Mesenchymal stem cell (in vitro differentiated cells and primary cell): ENCODE results near the gene FAM90A1.
"Not testable (repeated sequence)": the region's sequence is repeated elsewhere in the genome, so short reads cannot be mapped to it uniquely, and the experiment has no call there.

Experiments used
- DNase-seq: peaks from one replicate; pipeline ENCODE4 v3.0.0-alpha.2; 2013
- H2AFZ ChIP-seq: one replicate; pipeline ENCODE4 v1.6.1; 2013; ENCODE audit warnings: low read depth, mild to moderate bottlenecking, control low read depth, inconsistent platforms, low read length, moderate library complexity
- H2AK5ac ChIP-seq: 2 replicates; pipeline ENCODE4 v1.6.1; 2013; ENCODE audit warnings: low read length, moderate library complexity, mild to moderate bottlenecking, inconsistent platforms; ENCODE audit not compliant: severe bottlenecking
- H2BK120ac ChIP-seq: one replicate; pipeline ENCODE4 v1.6.1; 2013; ENCODE audit warnings: low read depth, mild to moderate bottlenecking, inconsistent platforms, low read length, moderate library complexity
- H2BK12ac ChIP-seq, 2 experiments: one replicate each; pipeline ENCODE4 v1.6.1; 2013; ENCODE audit warnings: inconsistent platforms in 2 of 2, low read length in 2 of 2, mild to moderate bottlenecking in 2 of 2, moderate library complexity in 2 of 2, control low read depth in 1 of 2
- H2BK15ac ChIP-seq: one replicate; pipeline ENCODE4 v1.6.1; 2013; ENCODE audit warnings: mild to moderate bottlenecking, low read depth, inconsistent platforms; ENCODE audit not compliant: poor library complexity, severe bottlenecking
- H2BK5ac ChIP-seq: 2 replicates; pipeline ENCODE4 v1.6.1; 2013; ENCODE audit warnings: low read depth, mild to moderate bottlenecking, low read length, control low read depth, inconsistent platforms; ENCODE audit not compliant: poor library complexity, severe bottlenecking
- H3K14ac ChIP-seq, 2 experiments: one replicate each; pipeline ENCODE4 v1.6.1; 2013; ENCODE audit warnings: inconsistent platforms in 2 of 2, low read length in 2 of 2, control low read depth in 1 of 2, mild to moderate bottlenecking in 1 of 2, moderate library complexity in 1 of 2
- H3K18ac ChIP-seq, 2 experiments: one replicate each; pipeline ENCODE4 v1.6.1; 2013; ENCODE audit warnings: inconsistent platforms in 2 of 2, low read length in 2 of 2, control low read depth in 1 of 2, low read depth in 1 of 2, mild to moderate bottlenecking in 1 of 2
- H3K23ac ChIP-seq, 2 experiments: one replicate each; pipeline ENCODE4 v1.6.1; 2013; ENCODE audit warnings: inconsistent platforms in 2 of 2, low read length in 2 of 2, mild to moderate bottlenecking in 2 of 2, moderate library complexity in 2 of 2, control low read depth in 1 of 2
- H3K27ac ChIP-seq: 2 replicates; pipeline ENCODE4 v1.5.1; 2013; ENCODE audit warnings: mild to moderate bottlenecking, moderate library complexity, low read length, control low read depth, inconsistent platforms; ENCODE audit not compliant: poor library complexity, severe bottlenecking
- H3K27me3 ChIP-seq, 2 experiments: 2 replicates each; pipeline versions ENCODE4 v1.6.1 to v1.7.0; 2013; ENCODE audit warnings: low read length in 2 of 2, mild to moderate bottlenecking in 2 of 2, moderate library complexity in 2 of 2, control low read depth in 1 of 2, inconsistent platforms in 1 of 2; ENCODE audit not compliant: control insufficient read depth in 1 of 2, insufficient read depth in 1 of 2
- H3K36me3 ChIP-seq, 2 experiments: 2 replicates each; pipeline versions ENCODE4 v1.6.1 to v1.7.0; 2013; ENCODE audit warnings: low read length in 2 of 2, control low read depth in 1 of 2, inconsistent platforms in 1 of 2, low read depth in 1 of 2, mild to moderate bottlenecking in 1 of 2; ENCODE audit not compliant: insufficient read depth in 2 of 2, control insufficient read depth in 1 of 2
- H3K4ac ChIP-seq, 2 experiments: one replicate each; pipeline ENCODE4 v1.6.1; 2013; ENCODE audit warnings: inconsistent platforms in 2 of 2, low read length in 2 of 2, mild to moderate bottlenecking in 2 of 2, moderate library complexity in 2 of 2, control low read depth in 1 of 2, low read depth in 1 of 2
- H3K4me1 ChIP-seq: 2 replicates; pipeline ENCODE4 v1.6.1; 2013; ENCODE audit warnings: low read depth, low read length, control low read depth; ENCODE audit not compliant: control insufficient read depth, insufficient read depth
- H3K4me2 ChIP-seq: 2 replicates; pipeline ENCODE4 v1.6.1; 2013; ENCODE audit warnings: low read length, mild to moderate bottlenecking, inconsistent platforms; ENCODE audit not compliant: poor library complexity, severe bottlenecking
- H3K4me3 ChIP-seq, 2 experiments: 2 replicates each; pipeline versions ENCODE4 v1.5.1 to v1.7.0; 2013; ENCODE audit warnings: low read length in 2 of 2, mild to moderate bottlenecking in 2 of 2, control low read depth in 1 of 2, low read depth in 1 of 2; ENCODE audit not compliant: insufficient read depth in 1 of 2
- H3K79me1 ChIP-seq: replicated peaks from 2 replicates; pipeline ENCODE4 v1.6.1; 2013; ENCODE audit warnings: mild to moderate bottlenecking, control low read depth, low read length, inconsistent platforms; ENCODE audit not compliant: poor library complexity, severe bottlenecking
- H3K9ac ChIP-seq: 2 replicates; pipeline ENCODE4 v1.7.0; 2013; ENCODE audit warnings: mild to moderate bottlenecking, low read length, moderate library complexity
- H3K9me3 ChIP-seq: 2 replicates; pipeline ENCODE4 v1.7.0; 2013; ENCODE audit warnings: mild to moderate bottlenecking, low read length; ENCODE audit not compliant: control insufficient read depth
- H4K8ac ChIP-seq: one replicate; pipeline ENCODE4 v1.6.1; 2013; ENCODE audit warnings: inconsistent platforms, mild to moderate bottlenecking, low read length, moderate library complexity
- H4K91ac ChIP-seq: one replicate; pipeline ENCODE4 v1.6.1; 2013; ENCODE audit warnings: mild to moderate bottlenecking, low read length, inconsistent platforms
- WGBS: methylation state at CpG from one replicate; pipeline ENCODE4 v1.1.7; 2013; ENCODE audit warnings: mixed read lengths; 5-methylcytosine and 5-hydroxymethylcytosine counted together

Gene FAM90A1

GRCh38 chr12:8222303-8222702 lies 5.1 kb downstream of the FAM90A1 start:
- not testable (repeated sequence) for H3K18ac ChIP-seq, H3K36me3 ChIP-seq
- 90% methylated on average over 16 of the region's 16 CpGs for WGBS

GRCh38 chr12:8221844-8222243 lies 5.6 kb downstream of the FAM90A1 start:
- H2BK15ac ChIP-seq, H3K9ac ChIP-seq, H3K14ac ChIP-seq, H2BK120ac ChIP-seq, H2BK12ac ChIP-seq, H3K18ac ChIP-seq, H3K27me3 ChIP-seq, H4K91ac ChIP-seq, H3K4me2 ChIP-seq, H2BK5ac ChIP-seq, H2AFZ ChIP-seq, H3K4ac ChIP-seq, DNase-seq, H3K23ac ChIP-seq, H3K79me1 ChIP-seq, H3K27ac ChIP-seq, H3K9me3 ChIP-seq, H3K36me3 ChIP-seq, H2AK5ac ChIP-seq, H3K4me3 ChIP-seq, H4K8ac ChIP-seq, H3K4me1 ChIP-seq: not testable (repeated sequence)
- 89% methylated on average over 21 of the region's 21 CpGs for WGBS

More at GRCh38 chr12:8222303-8222702, 5.1 kb downstream of the FAM90A1 start:
- H3K9me3 ChIP-seq, H2BK120ac ChIP-seq, H3K4me2 ChIP-seq, H3K4ac ChIP-seq, H3K4me3 ChIP-seq, H3K23ac ChIP-seq, H3K9ac ChIP-seq, H2BK5ac ChIP-seq, DNase-seq, H2BK12ac ChIP-seq, H3K79me1 ChIP-seq, H2AFZ ChIP-seq, H3K27me3 ChIP-seq, H4K91ac ChIP-seq, H2AK5ac ChIP-seq, H4K8ac ChIP-seq, H3K4me1 ChIP-seq, H2BK15ac ChIP-seq, H3K27ac ChIP-seq, H3K14ac ChIP-seq: not testable (repeated sequence)

- H3K23ac ChIP-seq, H3K27ac ChIP-seq, H3K4me3 ChIP-seq, H3K14ac ChIP-seq, H4K8ac ChIP-seq, H4K91ac ChIP-seq, H2BK5ac ChIP-seq, H3K18ac ChIP-seq, H2BK120ac ChIP-seq, H3K4me1 ChIP-seq, H3K4me2 ChIP-seq, H3K4ac ChIP-seq, H2BK15ac ChIP-seq, H3K9me3 ChIP-seq, H3K79me1 ChIP-seq, H2AFZ ChIP-seq, H2AK5ac ChIP-seq, H3K36me3 ChIP-seq, H3K27me3 ChIP-seq, DNase-seq, H3K9ac ChIP-seq, H2BK12ac ChIP-seq: not testable (repeated sequence)
- WGBS = 86% methylated on average over 21 of the region's 21 CpGs
These were observed 6.0 kb downstream of the FAM90A1 start for GRCh38 chr12:8221375-8221774.

- H2BK12ac ChIP-seq, H3K4me3 ChIP-seq, H3K79me1 ChIP-seq, DNase-seq, H2BK120ac ChIP-seq, H3K27ac ChIP-seq, H3K23ac ChIP-seq, H3K14ac ChIP-seq, H2BK5ac ChIP-seq, H3K4me2 ChIP-seq, H3K9me3 ChIP-seq, H3K27me3 ChIP-seq, H2BK15ac ChIP-seq, H3K36me3 ChIP-seq, H3K4ac ChIP-seq, H4K8ac ChIP-seq, H3K18ac ChIP-seq, H2AK5ac ChIP-seq, H3K4me1 ChIP-seq, H2AFZ ChIP-seq, H4K91ac ChIP-seq, H3K9ac ChIP-seq: not testable (repeated sequence)
- WGBS = 88% methylated on average over 26 of the region's 26 CpGs
These were observed 8.6 kb downstream of the FAM90A1 start for GRCh38 chr12:8218711-8219382.
